ENCODE data around the gene TRIM47.

Gene TRIM47

DNA sequence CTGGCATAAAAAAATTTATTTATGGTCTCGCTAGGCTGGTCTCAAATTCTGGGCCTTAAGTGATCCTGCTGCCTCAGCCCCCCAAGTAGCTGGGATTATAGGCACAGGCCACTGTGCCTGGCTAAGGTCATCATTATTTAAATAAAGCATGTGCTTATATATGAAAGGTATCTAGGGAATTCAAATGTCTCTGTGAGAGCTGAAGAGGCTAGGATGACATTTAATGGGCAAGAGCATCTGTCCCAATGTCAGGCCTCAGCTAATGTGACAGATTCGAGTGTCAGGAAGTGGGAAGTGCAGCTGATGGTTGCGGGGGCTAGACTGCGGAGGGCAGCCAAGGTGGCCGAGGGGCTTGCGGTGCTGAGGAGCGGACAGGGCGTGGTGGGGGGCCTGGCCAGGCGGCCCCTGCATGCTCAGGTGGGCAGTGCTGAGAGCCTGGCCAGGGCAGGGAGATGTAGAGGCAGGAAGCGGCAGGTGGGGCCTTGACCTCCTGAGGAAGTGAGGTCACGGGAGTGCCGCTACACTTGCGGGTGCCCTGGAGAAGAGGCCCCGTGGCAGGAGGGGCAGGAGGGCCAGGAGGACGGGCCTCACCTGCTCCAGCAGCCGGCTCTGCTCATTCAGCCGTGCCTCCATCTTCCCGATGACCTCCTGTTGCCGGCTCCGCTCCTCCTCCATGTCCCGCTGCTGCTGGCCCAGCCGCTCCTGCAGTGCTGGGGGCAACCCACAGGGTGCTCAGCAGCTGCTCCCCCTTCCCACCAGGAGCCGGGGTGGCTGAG, 38.9 kb upstream of the TRIM47 start:
- TF ChIP-seq, protein P1, sequence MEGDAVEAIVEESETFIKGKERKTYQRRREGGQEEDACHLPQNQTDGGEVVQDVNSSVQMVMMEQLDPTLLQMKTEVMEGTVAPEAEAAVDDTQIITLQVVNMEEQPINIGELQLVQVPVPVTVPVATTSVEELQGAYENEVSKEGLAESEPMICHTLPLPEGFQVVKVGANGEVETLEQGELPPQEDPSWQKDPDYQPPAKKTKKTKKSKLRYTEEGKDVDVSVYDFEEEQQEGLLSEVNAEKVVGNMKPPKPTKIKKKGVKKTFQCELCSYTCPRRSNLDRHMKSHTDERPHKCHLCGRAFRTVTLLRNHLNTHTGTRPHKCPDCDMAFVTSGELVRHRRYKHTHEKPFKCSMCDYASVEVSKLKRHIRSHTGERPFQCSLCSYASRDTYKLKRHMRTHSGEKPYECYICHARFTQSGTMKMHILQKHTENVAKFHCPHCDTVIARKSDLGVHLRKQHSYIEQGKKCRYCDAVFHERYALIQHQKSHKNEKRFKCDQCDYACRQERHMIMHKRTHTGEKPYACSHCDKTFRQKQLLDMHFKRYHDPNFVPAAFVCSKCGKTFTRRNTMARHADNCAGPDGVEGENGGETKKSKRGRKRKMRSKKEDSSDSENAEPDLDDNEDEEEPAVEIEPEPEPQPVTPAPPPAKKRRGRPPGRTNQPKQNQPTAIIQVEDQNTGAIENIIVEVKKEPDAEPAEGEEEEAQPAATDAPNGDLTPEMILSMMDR (IDR thresholded peaks at IDR 0.05; ENCODE audit: insufficient read depth, low read depth, low read length, missing control alignments): no peak
- H3K4me3 ChIP-seq (ENCODE audit: low read depth, low read length): no peak overlapping the region
- no peak for DNase-seq (ENCODE audit: low read depth)

DNA sequence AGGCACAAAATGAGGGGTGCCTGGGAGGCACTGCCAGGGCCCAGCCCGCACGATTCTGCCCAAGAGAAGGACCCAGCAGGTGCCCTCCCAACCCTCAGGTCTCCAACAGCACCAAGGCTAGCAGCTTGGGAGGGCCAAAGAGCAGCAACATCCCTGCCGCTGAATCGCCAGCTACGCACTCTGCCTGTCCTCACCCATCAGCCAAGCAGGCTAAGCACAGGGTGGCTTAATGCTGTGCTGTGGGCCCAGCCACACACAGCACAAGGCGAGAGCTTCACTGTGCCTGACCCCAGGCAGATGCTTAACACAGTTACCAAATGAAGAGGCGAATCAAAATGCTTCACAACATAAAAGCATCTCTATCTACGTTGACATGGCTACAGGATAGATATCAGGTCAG, 36.9 kb upstream of the TRIM47 start:
- H3K4me3 ChIP-seq (ENCODE audit: low read depth, low read length): no peak overlapping the region
- TF ChIP-seq, protein P1 (IDR thresholded peaks at IDR 0.05; ENCODE audit: insufficient read depth, low read depth, low read length, missing control alignments): no peak
- no peak for DNase-seq (ENCODE audit: low read depth)

DNA sequence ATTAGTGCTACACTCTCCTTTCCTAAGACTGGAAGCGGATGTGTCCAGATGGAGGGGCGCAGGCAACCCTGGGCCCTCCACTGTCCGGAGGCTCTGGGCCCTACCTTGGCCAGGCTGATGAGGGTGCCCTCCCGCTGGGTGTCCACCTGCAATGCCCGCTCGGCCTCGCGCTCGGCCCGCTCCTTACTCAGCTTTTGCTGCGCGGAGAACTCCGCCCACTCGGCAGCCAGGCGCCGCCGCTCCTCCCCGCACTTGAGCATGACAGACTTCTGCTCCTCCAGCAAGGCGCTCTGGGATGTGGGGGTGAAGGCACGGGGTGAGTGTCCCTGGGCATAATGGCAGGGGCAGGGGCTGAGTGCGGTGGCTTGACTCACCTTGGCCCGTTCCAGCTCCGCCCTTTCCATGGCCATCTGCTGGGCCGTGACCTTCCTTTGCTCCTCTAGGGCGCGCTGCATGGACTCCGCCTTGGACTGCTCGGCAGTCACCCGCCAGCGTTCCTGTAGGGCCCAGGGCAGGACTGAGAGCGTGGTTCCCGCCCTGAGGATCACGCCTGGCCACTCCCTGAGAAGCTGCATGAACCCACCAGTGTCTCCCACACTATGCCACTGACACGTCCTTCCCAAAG, 36.4 kb upstream of the TRIM47 start:
- no peak overlapping the region for H3K4me3 ChIP-seq (ENCODE audit: low read depth, low read length)
- DNase-seq (ENCODE audit: low read depth): no peak
- TF ChIP-seq, protein P1 (IDR thresholded peaks at IDR 0.05; ENCODE audit: insufficient read depth, low read depth, low read length, missing control alignments): no peak

DNA sequence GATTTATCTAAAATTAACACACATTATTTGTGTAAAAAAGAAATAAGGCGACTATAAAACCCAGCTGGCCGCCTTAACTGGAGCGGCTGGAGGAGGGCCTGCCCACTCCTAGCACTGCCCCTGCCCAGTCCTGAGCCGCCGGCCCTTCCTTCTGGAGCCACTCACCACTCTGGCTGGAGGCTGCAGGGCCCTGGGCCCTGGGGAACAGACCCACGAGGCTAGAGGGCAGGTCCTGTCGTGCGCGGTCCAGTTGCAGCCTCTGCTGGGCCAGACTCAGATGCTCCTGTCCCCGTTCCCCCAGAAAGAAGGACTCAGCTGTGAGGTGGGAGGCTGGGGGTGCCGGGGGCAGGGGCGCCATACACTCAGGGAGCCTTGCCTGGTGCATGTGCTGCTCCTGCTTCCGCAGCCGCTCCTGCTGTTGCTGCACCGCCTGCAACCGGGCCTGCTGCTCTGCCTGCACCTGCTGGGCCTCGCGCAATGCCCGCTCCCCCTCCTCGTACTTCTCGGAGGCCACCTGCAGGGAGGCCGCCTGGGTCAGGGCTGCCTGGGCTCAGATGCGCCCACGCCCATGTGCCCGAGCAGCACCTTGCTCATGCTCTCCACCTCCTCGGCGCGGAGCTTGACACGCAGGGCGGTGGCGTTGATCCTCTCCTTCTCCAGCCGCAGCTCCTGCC, 35.3 kb upstream of the TRIM47 start:
- DNase-seq (ENCODE audit: low read depth): no peak
- TF ChIP-seq, protein P1 (IDR thresholded peaks at IDR 0.05; ENCODE audit: insufficient read depth, low read depth, low read length, missing control alignments): no peak

DNA sequence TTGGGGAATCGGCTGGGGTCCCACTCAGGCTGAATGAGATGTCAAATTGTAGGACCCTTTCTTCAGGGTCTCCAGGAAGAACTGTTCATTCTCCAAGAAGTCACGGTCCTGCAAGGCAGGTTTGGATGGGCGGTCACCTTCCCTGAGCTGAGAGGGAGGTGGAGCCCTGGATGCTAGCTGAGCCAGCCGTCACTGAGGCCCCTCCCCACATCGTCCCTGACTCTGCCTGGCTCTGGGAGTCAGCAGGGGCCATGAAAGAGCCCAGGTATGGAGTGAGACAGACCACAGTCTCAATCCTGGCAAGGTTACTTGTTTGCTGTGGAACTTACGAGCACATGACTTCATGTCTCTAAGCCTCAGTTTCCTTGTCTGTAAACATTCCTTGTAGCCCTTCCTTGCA, 32.3 kb upstream of the TRIM47 start:
- no peak for DNase-seq (ENCODE audit: low read depth)
- TF ChIP-seq, protein P1 (IDR thresholded peaks at IDR 0.05; ENCODE audit: insufficient read depth, low read depth, low read length, missing control alignments): no peak
- H3K4me3 ChIP-seq (ENCODE audit: low read depth, low read length): no peak overlapping the region

More for the DNA sequence above, 35.3 kb upstream of the TRIM47 start:
- H3K4me3 ChIP-seq (ENCODE audit: low read depth, low read length): no peak overlapping the region

DNA sequence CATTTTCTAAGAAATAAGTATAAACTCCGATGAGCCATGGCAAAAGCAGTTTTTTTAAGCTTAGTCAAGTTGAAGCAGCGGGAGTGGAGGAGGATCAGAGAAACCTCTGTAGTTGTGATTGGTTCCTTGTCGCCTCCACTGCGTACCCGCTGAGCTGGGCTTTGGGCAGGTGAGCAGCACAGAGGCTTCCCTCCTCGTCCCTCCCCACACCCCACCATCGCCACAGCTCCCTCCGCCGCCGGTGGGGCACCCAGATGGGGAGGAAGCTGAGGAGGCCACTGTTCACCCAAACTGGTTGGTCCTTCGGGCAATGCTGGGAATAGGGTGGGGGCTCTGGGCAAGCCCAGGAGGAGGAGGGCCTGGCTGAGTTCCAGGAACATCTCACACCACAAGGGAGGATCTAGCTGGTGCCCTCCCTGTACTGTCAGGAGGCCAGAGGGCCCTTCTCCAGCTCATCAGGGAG, 31.5 kb upstream of the TRIM47 start:
- H3K4me3 ChIP-seq (ENCODE audit: low read depth, low read length): no peak overlapping the region
- DNase-seq (ENCODE audit: low read depth): no peak
- TF ChIP-seq, protein P1 (IDR thresholded peaks at IDR 0.05; ENCODE audit: insufficient read depth, low read depth, low read length, missing control alignments): no peak
